Measurements from ENCODE around the gene SENP1. TPM values are rescaled to one million over a fixed set of nuclear protein-coding genes. Genes with fewer than 3 reads are reported as not detected.

The SENP1 gene
- total RNA-seq, 1 donor from 2014 or later = 44.0 TPM

DNA sequence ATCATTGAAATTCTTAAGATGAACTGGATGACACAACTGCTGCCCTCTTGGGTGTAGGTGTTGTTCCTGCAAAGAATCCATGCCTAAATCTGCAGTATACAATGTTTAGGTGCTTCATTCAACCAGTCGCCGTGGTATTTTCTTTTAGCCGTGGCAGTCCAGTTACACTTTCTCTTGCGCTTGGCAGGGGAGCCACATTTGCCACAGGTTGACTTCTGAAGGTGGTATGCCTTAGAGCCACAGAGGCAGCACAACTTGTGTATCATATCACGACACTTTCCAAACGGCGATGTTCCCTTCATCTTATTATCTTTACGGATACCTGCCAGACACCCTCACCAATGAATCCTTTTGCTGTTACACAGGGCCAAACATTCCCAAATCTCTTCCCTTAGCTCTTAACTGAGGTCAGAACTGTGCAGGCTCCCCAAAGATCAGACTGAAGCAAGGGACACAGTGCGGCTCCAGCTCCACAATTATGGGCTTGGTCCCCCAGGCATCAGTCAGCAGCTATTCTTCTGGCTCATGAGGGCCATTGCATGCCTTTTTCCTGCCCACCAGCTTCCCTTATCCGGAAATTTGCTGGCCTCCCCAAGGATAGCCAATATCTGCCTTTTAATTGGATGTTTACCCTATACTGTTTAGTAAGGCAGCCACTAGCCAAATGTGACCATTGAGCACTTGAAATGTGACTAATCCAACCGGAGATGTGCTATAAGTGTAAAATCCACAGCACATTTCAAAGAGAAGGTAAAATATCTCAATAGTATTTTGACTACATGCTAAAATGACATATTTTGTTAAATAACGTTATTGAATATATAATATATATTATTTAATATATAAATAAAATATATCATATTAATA, 50.7 kb downstream of the SENP1 start:
- Mint-ChIP-seq H3K4me3 (no peak overlapping the region), H3K36me3 (ENCODE audit: low read depth) (peaks cover 21% of the 10 kb centered on the region), H3K27me3 (ENCODE audit: low read depth) (no peaks in the 10 kb centered on the region), H3K27ac (ENCODE audit: unreplicated experiment) (no peak overlapping the region), H3K4me1 (no peaks in the 10 kb centered on the region), H3K9me3 (peaks cover 12% of the 10 kb centered on the region)
- TF ChIP-seq, protein P1, sequence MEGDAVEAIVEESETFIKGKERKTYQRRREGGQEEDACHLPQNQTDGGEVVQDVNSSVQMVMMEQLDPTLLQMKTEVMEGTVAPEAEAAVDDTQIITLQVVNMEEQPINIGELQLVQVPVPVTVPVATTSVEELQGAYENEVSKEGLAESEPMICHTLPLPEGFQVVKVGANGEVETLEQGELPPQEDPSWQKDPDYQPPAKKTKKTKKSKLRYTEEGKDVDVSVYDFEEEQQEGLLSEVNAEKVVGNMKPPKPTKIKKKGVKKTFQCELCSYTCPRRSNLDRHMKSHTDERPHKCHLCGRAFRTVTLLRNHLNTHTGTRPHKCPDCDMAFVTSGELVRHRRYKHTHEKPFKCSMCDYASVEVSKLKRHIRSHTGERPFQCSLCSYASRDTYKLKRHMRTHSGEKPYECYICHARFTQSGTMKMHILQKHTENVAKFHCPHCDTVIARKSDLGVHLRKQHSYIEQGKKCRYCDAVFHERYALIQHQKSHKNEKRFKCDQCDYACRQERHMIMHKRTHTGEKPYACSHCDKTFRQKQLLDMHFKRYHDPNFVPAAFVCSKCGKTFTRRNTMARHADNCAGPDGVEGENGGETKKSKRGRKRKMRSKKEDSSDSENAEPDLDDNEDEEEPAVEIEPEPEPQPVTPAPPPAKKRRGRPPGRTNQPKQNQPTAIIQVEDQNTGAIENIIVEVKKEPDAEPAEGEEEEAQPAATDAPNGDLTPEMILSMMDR (conservative IDR thresholded peaks at IDR 0.05) = no peak
- no peak for DNase-seq (ENCODE audit: low read depth, low spot score)

DNA sequence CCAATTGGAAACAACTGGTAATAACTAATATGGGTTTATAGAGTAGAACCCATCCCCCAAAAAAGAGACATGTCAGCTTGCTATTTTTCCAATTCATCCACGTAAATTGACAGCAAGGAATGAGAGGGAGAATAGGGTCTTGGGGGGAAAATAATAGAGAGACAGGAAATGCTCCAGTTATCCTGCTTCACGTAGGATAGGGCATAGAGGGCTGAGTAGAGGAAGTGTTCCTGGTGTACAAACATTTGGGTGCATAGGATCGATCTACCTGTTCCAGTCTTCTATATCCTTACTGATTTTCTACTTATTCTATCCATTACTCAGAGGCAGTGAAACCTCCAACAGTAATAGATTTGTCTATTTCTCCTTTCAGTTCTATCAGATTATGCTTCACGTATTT, 52.0 kb downstream of the SENP1 start:
- H3K9me3 Mint-ChIP-seq = peaks cover 7% of the 10 kb centered on the region
- no peak overlapping the region for H3K4me3 Mint-ChIP-seq
- no peak for DNase-seq (ENCODE audit: low read depth, low spot score)
- no peaks in the 10 kb centered on the region for H3K4me1 Mint-ChIP-seq
- TF ChIP-seq, protein P1 (conservative IDR thresholded peaks at IDR 0.05) = no peak
- H3K27ac Mint-ChIP-seq (ENCODE audit: unreplicated experiment) = no peak overlapping the region
- no peaks in the 10 kb centered on the region for H3K27me3 Mint-ChIP-seq (ENCODE audit: low read depth)
- peaks cover 13% of the 10 kb centered on the region for H3K36me3 Mint-ChIP-seq (ENCODE audit: low read depth)

DNA sequence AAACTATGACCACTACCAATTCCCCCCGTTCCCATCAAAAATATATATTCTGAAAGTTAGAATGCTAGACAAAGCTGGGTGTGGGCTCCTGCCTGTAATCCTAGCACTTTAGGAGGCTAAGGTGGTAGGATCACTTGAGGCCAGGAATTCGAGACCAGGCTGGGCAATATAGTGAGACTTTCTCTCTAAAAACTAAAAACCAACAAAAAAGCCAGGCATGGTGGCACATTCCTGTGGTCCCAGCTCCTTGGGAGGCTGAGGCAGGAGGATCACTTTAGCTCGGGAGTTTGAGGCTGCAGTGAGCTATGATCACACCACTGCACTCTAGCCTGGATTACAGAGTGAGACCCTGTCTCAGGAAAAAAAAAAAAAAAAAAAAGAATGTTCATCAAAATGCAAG, 52.8 kb downstream of the SENP1 start:
- Mint-ChIP-seq H3K36me3 (ENCODE audit: low read depth) (peaks cover 6% of the 10 kb centered on the region), H3K4me1 (no peaks in the 10 kb centered on the region), H3K27ac (ENCODE audit: unreplicated experiment) (no peak overlapping the region), H3K9me3 (no peaks in the 10 kb centered on the region), H3K27me3 (ENCODE audit: low read depth) (no peaks in the 10 kb centered on the region), H3K4me3 (no peak overlapping the region)
- TF ChIP-seq, protein P1 (conservative IDR thresholded peaks at IDR 0.05) = no peak
- DNase-seq (ENCODE audit: low read depth, low spot score) = no peak

DNA sequence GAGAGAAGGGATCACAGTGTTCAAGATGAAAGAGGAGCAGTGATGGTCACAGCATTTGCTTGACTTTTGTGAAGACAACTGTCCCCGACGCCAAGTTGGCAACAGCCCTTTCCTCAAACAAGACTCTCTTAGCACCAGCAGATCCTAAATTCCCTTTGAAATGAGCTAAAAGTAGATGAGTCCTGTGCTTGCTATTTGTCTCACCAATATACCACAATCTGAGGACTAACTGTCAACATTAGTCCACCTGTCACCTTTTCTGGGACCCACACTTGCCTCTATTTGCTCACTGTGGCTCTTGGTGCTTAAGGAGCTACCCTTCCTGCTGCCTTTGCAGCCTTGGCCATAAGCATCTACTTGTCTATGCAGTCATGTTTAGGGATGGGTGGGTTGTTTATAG, 54.2 kb downstream of the SENP1 start:
- TF ChIP-seq, protein P1 (conservative IDR thresholded peaks at IDR 0.05) = no peak
- no peak overlapping the region for H3K4me3 Mint-ChIP-seq
- DNase-seq (ENCODE audit: low read depth, low spot score) = no peak
- peaks cover 9% of the 10 kb centered on the region for H3K36me3 Mint-ChIP-seq (ENCODE audit: low read depth)
- H3K27ac Mint-ChIP-seq (ENCODE audit: unreplicated experiment) = no peak overlapping the region
- no peaks in the 10 kb centered on the region for H3K4me1 Mint-ChIP-seq
- no peaks in the 10 kb centered on the region for H3K27me3 Mint-ChIP-seq (ENCODE audit: low read depth)
- H3K9me3 Mint-ChIP-seq = no peaks in the 10 kb centered on the region

DNA sequence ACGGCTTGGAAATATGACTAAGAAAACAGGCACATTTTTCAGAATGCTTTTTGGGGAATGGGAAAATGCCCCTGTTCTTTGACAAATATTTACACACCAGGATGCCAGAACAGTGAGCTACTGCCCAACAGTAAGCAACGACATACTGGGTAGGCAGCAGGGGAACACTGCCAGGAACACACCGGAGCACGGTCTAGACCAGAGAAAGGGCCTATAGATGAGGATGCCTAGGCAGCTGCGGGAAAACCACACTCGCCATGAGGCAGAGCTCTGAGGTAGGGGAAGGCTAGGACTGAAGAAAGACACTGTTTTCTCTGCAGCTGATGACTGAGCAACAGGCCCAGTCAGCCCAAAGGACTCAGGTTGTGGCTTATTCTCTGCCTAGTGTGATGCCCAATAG, 55.7 kb downstream of the SENP1 start:
- H3K4me3 Mint-ChIP-seq = no peak overlapping the region
- no peak for DNase-seq (ENCODE audit: low read depth, low spot score)
- H3K27ac Mint-ChIP-seq (ENCODE audit: unreplicated experiment) = no peak overlapping the region
- TF ChIP-seq, protein P1 (conservative IDR thresholded peaks at IDR 0.05) = no peak
- H3K27me3 Mint-ChIP-seq (ENCODE audit: low read depth) = no peaks in the 10 kb centered on the region
- no peaks in the 10 kb centered on the region for H3K4me1 Mint-ChIP-seq
- no peaks in the 10 kb centered on the region for H3K9me3 Mint-ChIP-seq
- H3K36me3 Mint-ChIP-seq (ENCODE audit: low read depth) = peaks cover 17% of the 10 kb centered on the region

Measured in neural crest cell (in vitro differentiated cells).